Measurements from ENCODE around the gene TIAL1. TPM values are rescaled to one million over a fixed set of nuclear protein-coding genes. Genes with fewer than 3 reads are reported as not detected.
A peak's percentile ranks its signal among the peaks of the same experiment; 100 is the strongest.
"Not testable (repeated sequence)": the region's sequence is repeated elsewhere in the genome, so short reads cannot be mapped to it uniquely, and the experiment has no call there.

Gene TIAL1, protein sequence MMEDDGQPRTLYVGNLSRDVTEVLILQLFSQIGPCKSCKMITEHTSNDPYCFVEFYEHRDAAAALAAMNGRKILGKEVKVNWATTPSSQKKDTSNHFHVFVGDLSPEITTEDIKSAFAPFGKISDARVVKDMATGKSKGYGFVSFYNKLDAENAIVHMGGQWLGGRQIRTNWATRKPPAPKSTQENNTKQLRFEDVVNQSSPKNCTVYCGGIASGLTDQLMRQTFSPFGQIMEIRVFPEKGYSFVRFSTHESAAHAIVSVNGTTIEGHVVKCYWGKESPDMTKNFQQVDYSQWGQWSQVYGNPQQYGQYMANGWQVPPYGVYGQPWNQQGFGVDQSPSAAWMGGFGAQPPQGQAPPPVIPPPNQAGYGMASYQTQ
- 100 to 1,000 TPM; 128 to 229 (median 164) TPM for polyA plus RNA-seq (ENCODE audit: insufficient read length in 4 of 4)

DNA sequence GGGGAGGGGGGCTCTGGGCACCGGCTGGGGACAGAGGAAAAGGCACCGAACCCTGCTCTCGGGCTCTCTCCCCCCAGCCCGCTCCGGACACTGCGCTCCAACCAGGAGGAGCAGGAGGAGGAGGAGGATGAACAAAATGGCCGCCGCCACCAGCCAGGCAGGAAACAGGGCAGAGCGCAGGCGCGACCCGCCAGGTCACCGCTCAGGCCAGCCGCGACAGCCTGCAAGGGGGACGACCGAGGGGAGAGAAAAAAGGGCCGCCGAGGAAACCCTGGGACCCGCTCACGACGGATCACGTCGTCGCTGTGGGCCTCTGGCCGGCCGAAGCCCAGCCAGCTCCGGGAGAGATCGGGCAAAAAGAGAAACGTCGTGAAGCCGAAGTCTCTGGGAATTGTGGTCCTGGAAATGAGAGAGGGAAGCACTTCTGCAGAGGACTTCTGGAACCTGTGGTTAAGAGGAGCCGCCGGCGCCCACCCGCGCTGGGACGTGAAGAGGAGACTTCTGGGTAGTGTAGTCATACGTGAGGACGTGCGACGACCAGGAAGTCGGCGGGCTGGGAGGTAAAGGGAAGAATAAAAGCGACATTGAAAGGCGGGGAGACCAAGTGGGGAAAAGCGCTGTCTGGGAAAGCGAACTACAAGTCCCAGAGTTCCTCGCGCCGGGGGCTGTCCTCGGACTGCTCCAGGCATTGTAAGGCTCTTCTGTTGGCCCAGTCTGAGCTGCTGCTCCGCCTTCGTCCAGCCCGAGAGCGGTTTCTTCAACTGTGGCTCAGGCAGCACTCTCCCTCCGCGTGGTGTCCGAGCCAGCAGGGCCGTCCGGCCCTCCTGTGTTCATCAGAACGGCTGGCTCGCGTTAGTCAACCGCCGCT, at the start of gene TIAL1:
TIAL1 (minus strand) TSS at position 428 of the 868 bp plus-strand sequence. CDS start 499 bp downstream, outside the sequence.
- peak; percentile 97 to 98 (median 98) for DNase-seq (ENCODE audit: low read depth in 4 of 4, low spot score in 2 of 4)

DNA sequence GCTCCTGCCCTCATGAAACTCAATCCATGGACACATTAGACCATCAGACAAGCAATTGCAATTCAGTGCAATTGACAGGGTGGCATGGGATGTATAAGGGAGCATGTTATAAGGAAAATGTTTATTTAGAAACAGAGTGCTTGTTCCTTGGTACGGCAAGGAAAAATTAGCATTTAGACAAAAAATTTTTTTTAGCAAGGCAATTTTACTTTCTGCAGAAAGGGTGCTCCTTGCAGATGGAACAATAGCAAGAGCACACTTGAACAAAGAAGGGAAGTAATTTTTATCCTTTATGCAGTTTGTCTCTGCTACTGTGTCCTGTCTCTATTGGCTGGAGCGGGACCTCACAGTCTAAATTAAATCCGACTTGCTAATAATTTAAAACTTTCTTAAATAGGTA, 48.2 kb upstream of the TIAL1 start:
- DNase-seq (ENCODE audit: low read depth in 4 of 4, low spot score in 2 of 4), result no peak

DNA sequence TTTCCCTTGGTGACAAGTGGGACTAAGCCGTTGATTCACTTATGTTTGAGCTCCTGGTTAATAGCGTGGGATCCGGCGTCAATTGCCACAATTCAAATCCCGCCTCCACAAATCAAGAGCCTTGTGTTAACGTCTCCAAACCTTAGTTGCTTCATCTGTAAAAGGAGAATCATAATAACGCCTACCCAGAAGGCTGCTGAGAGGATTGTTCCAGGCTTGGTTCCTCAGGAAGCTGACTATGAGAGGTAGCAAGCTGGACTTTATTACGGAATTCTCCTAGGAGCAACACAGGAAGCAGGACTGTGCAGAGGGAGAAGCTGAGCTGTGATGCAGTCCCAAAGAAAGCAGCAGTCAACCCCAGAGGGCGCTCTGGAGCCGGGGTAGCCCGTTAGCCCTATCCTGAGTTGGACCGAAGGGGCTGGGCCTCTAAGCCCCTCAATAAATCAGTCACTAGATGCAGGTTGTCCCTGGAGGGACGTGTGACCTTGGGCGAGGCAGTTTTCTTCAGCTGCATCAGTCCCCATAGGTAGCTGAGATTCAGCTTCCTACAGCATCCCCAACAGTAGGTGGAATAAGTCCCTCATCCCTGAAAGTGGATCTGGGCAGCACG, 47.5 kb upstream of the TIAL1 start:
- DNase-seq (ENCODE audit: low read depth in 4 of 4, low spot score in 2 of 4), result no peak

DNA sequence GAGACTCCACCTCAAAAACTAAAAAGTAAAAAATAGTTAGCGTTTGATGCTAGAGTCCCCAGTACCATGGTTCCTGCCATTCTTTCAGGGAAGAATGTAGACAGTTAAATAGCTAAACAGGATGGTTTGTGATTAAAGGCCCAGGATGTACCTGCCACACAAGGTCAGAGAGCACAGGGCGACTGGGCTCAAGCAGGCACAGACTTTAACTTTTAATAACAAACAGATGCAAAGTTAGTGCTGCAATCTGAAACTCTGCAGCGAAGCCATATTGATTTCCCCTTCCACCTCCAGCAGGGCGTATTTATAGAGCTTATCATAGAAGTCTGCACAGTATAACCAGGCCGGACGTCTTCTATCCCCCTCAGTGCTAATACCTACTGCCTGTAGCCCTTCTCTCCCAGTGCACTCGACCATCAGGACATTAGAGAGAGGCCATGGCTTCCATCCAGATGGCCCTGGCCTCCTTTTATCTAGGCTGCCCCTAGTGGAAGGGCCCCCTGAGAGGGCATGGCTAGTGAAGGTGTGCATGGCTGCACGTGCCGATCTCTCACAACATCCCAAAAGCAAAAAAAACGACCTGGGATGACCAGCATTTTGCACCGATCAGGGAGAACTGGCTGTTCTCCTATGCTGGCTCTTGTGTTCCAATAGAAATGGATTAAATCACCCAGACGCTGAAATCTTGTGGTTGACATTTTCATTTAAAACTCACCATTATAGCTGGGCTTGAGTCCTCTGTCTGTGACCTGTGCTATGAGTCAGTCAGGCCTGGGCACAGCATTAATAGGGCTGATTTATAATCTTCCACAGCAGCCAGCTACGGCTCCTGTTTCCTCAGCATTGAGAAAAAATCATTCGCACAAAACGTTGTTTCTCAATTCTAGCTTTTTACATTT, 46.8 kb upstream of the TIAL1 start:
- DNase-seq (ENCODE audit: low read depth in 4 of 4, low spot score in 2 of 4), result no peak

DNA sequence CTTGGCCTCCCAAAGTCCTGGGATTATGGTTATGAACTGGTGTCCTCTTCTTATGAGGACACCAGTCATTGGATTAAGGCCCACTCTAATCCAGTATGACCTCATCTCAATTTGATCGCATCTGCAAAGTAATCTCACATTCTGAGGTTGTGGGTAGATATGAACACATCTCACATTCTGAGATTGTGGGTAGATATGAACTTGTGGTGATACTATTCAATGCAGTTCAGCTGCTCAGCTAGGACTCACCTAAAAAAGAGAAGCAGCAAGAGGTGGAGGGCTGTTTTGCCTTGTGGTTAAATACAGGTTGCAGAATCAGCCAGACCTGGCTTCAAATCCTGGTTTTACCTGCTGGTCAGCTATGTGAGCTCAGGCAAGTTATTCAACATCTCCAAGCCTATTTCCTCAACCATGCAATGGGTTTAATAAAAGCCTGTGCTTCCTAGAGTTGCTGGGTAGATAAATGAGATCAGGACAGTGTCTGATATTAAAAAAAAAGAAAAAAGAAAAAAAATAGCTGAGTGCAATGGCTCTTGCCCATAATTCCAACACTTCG, 45.9 kb upstream of the TIAL1 start:
- DNase-seq (ENCODE audit: low read depth in 4 of 4, low spot score in 2 of 4), result no peak

DNA sequence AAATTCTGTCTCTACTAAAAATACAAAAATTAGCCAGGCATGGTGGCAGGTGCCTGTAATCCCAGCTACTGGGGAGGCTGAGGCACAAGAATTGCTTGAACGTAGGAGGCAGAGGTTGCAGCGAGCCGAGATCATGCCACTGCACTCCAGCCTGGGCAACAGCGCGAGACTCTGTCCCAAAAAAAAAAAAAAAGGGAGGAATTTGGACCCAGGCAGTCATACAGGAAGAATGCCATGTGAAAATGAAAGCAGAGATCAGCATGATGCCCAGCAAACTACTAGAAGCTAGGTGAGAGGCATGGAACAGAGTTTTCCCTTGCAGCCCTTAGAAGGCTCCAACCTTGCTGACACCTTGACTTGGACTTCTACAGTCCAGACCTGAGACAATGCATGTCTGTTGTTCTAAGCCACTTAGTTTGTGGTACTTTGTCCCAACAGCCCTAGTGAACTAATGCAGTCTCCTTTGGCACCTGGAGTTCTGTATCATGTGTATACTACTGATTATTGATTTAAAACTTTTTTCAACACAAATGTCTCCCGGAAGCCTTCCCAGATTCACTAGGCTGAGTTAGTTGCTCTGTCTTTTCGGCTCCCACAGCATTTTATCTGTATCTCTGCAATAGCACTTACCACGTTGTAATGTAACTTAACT, 44.2 kb upstream of the TIAL1 start:
- DNase-seq (ENCODE audit: low read depth in 4 of 4, low spot score in 2 of 4), result no peak

DNA sequence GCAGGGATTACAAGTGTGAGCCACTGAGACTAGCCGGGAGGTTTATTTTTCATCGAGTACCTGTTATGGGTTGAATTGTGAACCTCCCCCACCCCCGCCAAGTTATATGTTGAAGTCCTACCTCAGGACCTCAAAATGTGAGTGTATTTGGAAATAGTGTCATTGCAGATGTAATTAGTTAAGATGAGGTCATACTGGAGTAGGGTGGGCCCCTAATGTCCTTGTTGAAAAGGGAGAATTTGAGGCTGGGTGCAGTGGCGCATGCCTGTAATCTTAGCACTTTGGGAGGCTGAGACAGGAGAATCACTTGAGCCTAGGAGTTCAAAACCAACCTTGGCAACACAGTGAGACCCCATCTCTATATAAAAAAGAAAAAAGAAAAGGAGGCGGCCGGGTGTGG, 43.6 kb upstream of the TIAL1 start:
- no peak for DNase-seq (ENCODE audit: low read depth in 4 of 4, low spot score in 2 of 4)

DNA sequence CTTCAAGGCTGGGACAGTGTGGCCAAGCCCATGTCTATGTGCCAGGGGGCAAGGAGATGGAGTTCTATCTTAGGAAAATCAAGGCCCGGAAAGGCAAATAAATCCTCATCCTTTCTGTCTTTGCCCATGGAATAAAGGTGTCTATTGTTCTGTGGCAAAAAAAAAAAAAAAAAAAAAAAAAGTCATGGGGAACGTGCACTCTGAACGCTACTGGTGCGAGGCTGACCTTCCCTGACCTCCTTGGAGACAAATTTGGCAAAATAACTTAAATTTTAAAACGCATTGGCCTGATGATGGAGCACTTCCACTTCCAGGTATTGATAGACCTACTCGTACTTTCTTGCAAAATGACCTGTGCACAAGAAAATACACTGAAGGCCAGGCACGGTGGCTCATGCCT, 42.2 kb upstream of the TIAL1 start:
- DNase-seq (ENCODE audit: low read depth in 4 of 4, low spot score in 2 of 4), result no peak

DNA sequence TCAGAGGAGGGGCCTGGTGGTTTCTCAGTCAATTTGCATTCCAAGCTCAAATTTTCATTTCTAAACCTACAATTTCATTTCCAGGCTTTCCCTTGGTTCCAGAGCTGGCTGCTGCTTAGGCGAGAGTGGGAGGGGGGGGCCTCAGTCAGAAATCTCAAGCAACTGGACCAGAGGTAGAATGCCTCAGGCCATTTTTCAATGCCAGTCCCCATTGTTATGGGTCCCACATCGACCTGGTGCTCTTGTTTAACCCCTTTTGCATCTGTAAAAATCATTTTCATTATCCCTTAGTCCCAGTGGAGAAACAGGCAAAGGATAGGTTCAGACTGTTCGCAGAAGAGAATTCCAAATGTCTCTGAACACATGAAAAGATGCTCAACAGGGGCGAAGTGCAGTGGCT, 40.9 kb upstream of the TIAL1 start:
- no peak for DNase-seq (ENCODE audit: low read depth in 4 of 4, low spot score in 2 of 4)

DNA sequence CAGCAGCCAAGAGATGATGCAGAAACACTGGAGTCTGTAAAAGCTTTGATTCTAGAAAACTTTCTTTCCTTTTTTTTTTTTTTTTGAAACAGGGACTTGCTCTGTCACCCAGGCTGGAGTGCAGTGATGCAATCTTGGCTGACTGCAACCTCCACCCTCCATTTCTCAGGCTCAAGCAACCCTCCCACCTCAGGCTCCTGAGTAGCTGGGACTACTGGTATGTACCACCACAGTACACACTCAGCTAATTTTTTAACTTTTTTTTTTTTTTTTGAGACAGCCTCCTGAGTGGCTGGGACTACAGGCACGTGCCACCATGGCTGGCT, 37.4 kb upstream of the TIAL1 start:
- no peak for DNase-seq (ENCODE audit: low read depth in 4 of 4, low spot score in 2 of 4)

DNA sequence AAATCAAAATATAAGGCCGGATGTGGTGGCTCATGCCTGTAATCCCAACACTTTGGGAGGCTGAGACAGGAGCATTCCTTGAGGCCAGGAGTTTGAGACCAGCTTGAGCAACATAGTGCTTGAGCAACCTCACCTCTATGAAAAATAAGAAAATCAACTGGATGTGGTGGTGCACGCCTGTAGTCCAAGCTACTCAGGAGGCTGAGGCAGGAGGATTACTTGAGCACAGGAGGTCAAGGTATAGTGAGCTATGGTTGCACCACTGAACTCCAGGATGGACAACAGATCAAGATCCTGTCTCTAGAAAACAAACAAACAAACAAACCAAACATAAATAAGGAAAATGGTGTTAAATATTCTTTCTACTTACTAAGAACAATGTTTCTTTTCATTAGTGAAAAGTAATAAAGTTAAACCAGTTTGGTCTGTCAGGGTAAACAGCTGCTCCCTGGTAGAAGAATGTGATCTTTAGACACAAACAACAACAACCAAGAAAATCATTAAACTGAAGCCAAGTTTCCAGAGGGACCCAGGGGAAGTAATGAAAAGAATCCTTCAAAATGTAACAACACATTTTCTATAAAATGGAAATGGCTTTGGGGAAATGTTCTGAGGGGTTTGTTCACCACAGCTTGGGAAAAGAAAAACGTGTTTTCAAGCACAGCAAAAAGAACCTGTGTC, 36.9 kb upstream of the TIAL1 start:
- no peak for DNase-seq (ENCODE audit: low read depth in 4 of 4, low spot score in 2 of 4)

DNA sequence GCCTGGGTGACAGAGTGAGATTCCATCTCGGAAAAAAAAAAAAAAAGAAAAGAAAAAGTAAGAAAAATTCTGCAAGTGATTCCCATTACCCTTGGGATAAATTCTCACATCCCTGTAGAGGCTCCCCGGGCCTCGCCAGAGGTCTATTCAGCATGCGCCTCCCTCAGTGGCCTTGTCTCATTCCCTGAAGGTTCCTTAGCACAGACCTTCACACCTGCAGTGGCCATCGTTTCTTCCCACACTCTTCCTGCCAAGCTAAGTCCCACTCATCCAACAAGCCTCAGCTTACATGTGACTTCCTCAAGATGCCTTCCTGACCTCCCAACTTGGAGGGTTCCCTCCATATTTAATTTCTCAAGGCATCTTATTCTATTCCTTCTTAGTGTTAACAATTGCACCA, 33.5 kb upstream of the TIAL1 start:
- DNase-seq (ENCODE audit: low read depth in 4 of 4, low spot score in 2 of 4), result no peak

DNA sequence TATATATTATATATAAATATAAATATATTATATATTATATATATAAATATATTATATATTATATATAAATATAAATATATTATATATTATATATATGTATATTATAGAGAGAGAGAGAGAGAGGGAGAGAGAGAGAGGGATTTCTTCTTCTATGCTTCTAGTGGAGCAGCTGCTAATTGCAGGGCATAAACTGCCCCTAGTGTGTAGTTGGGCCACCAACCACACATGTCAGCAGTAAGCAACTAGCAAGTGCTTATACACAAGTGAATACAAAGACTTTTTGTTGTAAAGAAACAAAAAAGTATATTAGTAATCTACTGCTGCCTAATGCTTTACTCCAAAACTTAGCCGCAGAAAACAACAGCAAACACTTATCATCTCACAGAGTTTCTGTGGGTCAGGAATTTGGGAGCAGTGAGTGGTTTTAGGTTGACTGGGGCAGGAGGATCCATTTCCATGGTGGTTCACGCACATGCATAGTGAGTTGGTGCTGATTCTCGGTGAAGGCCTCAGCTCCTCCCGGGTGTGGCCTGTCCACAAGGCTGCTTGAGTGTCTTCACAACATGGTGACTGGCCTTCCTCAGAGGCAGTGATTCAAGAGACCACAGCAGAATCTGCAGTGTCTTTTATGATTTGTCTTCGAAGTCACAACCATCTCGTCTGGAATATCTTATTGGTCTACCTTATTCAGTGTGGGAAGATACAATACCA, 29.0 kb upstream of the TIAL1 start:
- DNase-seq (ENCODE audit: low read depth in 4 of 4, low spot score in 2 of 4), result no peak

DNA sequence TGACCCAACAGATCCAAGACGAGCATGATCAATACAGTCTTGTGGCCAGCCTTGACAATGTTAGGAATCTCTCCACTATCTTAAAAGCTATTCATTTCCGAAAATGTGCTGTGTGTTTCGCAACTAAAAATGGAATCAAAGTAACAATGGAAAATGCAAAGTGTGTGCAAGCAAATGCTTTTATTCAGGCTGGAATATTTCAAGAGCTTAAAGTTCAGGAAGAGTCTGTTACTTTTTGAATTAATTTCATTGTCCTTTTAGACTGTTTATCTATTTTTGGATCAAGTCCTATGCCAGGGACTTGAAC, 24.3 kb upstream of the TIAL1 start:
- no peak for DNase-seq (ENCODE audit: low read depth in 4 of 4, low spot score in 2 of 4)

DNA sequence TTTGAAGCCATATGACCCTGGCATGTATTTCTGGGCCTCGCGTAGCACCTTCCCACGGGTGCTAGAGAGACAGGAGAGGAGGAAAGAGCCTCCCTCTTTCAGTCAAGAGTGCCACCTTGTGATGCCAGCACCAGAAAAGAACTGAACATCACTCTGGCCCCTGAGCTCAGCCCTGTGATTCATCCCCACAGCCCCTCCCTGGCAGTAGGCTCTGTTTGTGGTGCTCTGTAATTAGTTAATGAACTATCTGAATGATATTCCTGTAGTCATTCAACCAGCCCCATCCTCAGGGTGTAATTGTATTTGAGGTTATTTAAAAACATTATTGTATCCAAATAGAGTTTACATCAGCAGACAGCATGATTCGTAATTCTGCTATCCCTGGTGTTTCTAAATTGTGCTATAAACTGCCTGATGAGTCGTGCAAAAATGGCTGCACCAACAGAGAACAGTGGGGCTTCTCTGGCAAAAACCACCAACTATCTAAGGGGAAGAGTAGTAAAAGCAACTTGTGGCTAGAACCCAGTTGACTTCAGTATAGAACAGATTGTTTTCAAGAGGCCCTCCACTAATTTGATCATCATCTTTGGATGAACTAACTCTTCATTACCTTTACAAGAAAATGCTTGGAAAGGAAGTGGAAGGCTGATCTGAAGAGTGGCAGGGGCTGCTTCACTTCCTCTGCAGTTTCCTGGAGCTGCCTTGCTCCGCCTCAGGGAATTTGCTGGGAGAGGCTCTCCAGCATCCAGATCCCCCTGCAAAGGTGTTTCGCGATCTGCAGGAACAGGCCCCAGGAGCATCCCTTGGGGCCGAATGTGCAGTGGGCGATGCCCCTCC, 23.7 kb upstream of the TIAL1 start:
- DNase-seq (ENCODE audit: low read depth in 4 of 4, low spot score in 2 of 4), result no peak

DNA sequence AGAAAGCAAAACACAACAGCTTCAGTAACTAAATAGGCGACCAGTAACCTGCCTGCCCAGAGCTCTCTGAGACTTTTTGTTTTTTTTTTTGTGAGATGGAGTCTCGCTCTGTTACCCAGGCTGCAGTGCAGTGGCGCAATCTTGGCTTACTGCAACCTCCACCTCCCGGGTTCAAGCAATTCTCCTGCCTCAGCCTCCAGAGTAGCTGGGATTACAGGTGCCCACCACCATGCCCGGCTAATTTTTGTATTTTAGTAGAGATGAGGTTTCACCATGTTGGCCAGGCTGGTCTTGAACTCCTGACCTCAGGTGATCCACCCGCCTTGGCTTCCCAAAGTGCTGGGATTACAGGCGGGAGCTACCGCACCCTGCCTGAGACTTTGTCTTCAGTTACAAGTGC, 23.0 kb upstream of the TIAL1 start:
- DNase-seq (ENCODE audit: low read depth in 4 of 4, low spot score in 2 of 4), result not testable (repeated sequence)

DNA sequence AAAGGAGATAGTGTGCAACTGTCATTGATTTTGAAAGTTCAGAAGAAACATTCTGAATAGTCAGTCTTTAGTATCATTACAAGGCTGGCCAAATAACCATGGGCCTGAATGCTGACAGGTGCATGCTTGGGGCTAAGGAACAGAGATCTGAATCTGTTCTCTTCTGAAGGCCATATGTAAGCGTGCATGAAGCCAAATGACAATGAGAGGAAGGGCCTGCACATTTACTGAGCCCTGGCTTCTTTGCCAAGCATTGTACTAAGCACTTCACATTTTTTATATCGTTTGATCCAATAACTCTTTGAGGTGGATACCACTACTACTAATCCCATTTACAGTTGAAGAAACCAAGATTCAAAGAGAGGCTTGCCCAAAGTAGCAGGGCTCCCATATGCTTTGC, 22.5 kb upstream of the TIAL1 start:
- no peak for DNase-seq (ENCODE audit: low read depth in 4 of 4, low spot score in 2 of 4)
